GM21390 (cell line): ENCODE results near the gene AGXT2.

Source experiments
- ATAC-seq: cut with Tn5 transposase; IDR thresholded peaks from one replicate; pipeline ENCODE4 v1.9.1; 2021; ENCODE audit not compliant: unreplicated experiment

AGXT2 gene

DNA sequence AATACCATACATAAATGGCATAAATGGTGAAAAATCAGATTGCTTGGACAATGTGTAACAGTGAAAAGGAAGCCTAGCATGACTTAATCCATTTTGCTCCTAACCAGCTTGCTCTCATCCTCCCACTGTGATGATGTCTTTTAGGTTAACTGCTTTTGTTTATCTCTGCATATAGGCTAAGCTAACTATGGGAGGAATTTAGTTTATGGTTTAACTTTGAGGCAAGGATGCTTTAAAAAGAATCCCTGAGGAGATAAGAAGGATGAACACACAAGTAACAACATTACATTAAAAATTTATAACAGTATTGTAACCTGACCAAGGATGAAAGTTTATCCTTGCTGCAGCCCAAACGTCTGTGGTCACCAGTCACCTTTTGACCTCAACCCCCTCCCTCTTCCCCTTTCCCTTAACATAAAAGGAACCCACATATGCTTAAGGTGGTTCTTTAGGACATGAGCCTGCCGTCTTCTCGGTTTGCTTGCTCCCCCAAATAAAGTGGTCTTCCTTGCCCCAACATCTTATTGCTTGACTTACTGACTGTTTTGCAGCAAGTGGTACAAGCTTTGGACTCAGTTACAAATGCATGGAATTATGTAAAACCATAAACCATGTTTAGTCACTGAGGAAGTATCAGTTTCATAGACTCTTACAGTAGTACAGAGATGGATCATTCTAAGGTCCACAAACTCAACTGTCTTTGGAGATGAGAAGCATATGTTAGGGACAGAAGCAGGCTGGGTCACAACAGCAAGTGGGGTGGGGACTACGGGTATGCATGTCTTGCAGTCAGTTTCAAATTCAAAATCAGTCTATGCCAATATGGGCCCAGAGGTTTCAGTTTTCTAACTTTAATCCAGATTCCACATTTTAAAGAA, 31.3 kb downstream of the AGXT2 start:
- ATAC-seq, result peak; percentile 81

DNA sequence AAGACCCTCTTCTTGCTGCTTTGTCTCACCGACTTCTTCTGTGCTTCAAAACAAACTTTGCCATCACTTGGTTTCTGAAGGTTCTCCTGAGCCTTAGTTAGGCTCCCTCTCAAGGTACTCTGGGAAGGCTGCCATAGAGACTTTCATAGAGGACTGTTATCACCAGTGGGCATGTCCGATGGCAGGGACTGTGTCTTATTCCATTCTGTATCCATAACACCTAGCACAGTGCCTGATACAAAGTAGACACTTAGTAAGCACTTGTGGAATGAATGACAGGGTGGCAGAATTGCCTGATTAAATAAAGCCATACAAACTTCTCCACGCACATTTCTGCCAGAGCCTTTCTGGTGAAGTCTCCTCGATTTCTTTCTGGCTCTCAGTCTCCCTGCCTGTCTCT, 32.7 kb downstream of the AGXT2 start:
- no peak for ATAC-seq

DNA sequence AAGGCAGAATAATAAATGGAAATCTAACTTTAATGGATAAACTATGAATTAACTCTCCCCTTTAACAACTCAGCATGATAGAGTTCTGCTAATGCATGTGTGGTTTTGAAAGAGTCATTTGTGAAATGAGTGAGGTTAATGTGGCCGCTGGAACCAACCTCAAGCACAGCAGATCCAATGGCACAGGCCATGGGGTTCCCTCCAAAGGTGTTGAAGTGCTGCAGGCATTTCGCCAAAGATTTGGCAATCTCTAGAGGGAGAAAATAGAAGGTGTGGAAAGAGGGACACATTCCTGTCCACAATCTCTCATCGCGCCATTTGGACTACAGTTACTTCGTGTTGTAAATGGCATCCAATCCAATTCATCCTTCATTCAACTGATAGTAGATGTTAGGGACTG, 35.0 kb downstream of the AGXT2 start:
- no peak for ATAC-seq

DNA sequence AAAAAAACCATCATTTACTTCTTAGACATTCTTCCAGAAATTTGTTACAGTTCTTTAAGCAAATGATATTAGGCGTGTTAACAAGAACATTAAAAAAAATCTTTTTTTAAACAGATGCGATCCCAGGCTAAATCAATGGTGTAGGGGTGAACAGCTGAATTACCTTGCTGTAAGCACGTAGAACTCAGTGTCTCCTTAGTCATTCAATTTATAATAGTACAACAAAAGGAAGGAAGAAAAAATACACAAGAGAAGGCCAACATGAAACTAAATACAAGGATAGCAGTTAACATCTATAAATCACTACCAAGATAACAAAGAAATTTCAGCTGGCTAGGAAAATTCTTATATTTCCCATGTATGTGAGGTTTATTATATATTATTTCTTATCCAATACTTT, 35.4 kb downstream of the AGXT2 start:
- no peak for ATAC-seq

DNA sequence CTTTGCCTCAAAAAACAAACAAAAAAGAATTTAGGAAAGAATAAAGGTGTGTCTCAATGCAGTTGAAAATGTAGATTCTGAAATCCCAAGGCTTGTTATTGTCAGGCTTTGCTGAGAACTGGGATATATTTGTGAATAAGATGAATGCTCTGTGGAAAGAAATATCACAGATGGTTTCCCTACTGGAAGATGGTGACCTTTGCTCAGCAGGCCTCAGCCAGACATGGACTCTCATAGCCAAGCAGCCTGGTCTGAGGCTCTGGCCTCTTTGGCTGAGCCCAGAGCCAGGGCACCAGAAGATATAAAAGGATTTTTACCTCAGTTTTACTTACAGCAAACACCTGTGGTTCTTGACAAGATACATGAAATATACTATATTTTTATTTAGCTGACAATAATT, 37.1 kb downstream of the AGXT2 start:
- no peak for ATAC-seq

DNA sequence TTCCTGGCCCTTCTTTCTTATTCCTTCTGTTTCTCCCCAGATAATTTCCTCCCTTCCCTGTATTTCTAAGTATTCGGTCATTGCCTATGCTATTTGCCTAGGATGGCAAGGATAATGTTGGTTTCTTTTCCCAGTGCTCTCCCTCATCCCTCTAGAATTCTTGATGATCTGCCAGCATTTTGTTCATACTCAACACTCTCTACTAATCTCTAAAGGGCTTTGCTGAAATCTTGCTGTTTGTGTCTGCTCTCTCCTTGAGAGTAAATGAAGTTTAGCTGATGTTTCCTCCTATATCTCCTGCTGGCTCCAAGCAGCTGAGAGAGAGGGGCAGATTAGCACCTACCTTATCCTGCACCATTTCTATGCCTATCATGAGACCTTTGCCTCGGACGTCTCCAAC, 38.1 kb downstream of the AGXT2 start:
- no peak for ATAC-seq

DNA sequence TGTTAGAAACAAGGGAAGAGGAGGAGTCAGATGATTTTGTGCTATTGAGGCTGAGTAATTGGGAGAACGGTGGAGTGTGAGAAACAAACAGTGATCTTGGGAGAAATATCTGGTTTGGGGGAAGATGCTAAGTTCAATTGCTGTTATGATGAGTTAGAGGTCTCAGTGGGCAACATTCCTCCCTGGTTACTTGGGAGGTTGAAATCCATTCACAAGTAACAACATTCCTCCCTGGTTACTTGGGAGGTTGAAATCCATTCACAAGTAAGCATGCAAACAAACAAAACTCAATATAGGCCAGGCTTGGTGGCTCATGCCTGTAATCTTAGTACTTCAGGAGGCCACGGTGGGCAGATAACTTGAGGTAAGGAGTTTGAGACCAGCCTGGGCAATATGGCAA, 38.7 kb downstream of the AGXT2 start:
- ATAC-seq, result no peak

DNA sequence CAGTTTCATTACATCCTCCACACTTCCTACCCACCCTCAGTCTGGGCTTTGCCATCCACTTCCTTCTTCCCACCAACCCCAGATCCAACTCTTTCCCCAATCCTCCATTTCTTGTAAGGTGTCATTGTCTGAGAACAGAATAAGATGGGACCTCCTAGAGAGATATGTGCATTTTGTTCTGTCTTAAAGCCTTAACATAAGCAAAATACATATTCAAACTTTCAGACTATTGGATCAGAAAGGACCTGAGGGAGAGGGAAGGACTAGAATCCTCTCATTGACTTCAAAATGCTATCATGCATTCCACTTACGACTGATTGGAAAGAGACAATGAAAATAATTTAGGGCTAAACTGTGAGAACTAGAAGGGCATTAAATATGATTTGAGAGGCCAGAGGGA, 43.0 kb downstream of the AGXT2 start:
- ATAC-seq, result no peak

DNA sequence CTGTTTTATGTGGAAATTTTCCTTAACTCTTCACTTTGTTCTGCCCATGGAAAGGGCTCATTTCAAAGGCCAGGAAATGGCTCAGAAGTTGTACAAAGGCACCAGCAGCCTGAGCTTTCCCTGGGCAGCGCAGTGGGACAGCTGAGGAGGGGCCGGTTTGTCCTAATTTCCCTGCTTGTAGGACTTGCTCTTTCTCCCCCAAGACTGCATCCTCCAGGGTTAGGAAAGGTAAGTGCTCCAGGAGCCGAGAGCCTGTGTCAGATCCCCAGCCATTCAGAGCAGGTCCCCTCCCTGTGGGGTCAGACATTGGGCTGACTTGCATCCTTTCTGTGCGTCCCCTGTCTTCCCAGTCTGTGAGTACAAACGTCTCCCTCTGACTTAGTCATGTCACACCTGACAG, 43.5 kb downstream of the AGXT2 start:
- ATAC-seq, result no peak

DNA sequence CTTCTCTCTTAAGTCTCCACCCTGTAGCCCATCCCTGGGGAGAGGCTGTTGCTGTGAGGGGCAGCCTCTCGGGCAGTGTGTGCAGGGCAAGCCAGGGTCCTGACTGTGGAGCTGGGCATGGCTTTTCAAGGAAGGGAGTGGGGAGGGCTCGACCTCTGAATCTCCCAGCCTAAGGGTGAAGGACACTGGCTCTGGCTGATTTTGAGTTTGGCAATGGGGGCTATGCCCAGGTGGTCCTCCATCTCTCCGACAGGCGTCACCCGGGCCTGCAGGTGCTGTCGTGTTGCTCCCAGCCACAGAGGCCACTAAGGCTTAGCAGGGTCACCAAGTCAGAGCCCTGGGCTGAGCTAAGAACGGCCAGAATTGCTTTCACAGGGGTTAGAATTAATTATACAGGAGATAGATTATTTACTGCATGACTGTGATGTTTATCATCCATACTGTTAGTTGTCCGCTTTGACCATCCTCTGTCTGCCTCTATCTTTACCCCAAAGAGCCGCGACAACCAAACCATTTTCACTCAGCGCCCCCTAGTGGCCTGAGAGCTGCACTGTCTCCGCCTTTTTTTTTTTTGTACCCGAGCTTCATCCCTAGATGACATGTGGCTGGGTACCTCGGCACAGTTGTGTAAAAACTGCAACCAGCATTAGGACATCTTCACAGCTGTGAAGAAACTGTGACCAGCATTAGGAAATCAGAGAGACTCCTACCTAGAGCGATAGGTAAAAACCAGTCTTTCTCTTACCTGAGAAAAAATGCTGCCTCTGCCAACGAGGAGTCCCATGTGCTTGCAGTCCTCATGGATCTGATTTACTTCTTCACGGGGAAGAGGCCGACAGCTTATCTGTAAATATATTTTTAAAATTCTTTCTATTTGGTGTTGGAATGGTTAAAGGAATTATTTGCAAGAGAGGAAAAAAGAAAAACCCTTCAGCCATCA, 44.5 kb downstream of the AGXT2 start:
- ATAC-seq, result peak; percentile 76

DNA sequence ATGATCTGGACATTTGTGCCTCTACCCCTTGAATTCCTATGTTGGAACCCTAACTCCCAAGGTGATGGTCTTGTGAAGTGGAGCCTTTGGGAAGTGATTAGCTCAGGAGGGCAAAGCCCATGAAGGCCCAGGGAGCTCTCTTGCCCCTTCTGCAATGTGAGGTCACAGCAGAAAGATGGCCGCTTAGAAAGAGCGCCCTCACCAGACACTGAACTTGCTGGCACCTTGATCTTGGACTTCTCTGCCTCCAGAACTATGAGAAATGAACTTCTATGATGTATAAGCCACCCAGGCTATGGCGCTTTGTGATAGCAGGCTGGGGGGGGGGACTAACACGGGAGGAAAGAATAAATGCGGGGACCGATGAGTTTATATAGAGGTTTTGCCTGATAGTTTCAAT, 45.3 kb downstream of the AGXT2 start:
- ATAC-seq, result no peak

DNA sequence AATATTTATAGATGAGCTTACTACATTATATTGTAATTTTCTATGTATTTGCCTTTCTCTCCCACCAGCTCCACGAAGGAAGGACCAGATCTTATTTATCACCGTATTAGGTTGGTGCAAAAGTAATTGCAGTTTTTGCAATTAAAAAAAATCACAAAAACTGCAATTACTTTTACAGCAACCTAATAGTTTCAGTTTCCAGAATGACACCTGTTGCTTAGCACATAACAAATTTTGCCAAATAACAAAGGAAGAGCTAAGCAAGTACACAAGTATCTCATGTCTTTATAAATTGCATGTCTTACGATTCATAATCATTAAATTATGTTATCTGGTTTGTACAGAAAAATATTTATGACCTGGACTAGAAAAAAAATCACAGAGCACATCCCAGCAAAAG, 45.9 kb downstream of the AGXT2 start:
- ATAC-seq, result no peak

DNA sequence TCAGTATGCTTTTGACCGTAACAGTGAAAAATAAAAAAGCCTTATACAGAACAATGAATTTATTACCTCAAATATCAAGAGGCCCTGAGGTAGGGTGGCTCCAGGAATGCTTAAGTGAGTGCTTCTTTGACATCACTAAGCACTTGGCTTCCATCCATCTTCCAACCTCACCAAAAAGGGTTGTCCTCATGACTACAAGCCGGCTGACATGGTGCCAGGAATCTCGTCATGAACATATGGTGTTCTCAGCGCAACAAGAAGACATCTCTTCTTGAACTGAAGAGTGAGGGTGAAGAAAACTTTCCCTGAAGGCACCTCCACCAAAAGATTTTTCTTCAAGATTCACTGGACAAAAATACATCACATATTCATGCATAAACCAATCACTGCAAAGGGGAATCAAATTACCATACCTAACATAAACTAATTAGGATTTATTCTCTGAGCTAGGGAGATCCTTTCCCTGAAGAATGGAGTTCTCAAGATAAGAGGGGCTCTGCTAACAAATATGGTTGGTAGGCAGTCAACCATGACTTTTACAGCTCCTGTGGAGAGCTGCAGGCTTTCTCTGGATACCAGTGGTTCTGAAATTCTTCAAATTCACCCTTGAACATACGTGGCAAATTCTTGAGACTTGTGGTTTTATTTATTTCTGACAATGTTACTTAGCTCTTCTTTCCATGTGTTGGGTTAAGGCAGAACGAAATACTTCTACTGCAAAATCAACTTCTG, 49.5 kb downstream of the AGXT2 start:
- ATAC-seq, result no peak

DNA sequence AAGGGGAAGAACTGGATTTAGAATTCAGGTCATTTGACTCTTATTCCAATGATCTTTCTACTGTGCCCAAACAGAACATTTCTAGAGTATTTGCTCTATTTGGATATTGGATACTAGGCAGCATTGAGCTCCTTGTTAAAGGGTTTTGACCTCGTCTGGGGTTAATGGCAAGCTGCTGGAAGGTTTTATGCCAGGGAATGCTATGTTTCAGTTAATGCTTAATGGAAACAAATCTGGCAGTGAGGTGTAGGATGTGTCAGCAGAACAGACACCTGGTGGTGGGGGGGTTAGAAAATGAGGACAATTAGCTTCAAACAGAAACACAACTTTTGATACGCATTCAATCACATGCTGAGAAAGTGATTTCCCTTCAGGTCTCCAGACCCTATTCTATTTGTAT, 51.5 kb downstream of the AGXT2 start:
- ATAC-seq, result no peak

DNA sequence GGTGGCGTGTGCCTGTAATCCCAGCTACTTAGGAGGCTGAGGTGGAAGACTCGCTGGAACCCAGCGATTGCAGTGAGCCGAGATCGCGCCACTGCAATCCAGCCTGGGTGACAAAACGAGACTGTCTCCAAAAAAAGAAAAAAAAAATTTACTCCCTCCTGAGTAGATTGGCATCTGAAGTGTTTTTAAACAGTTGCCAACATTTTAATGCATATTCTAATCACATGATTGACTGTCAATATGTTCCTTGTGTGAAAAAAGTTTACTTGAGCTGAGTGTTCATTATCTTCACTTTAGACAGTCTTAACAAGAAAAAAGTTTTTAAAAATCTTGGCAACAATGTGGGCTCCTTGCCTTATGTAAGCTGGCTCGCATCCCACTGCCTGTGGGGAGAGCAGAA, 53.8 kb downstream of the AGXT2 start:
- no peak for ATAC-seq

DNA sequence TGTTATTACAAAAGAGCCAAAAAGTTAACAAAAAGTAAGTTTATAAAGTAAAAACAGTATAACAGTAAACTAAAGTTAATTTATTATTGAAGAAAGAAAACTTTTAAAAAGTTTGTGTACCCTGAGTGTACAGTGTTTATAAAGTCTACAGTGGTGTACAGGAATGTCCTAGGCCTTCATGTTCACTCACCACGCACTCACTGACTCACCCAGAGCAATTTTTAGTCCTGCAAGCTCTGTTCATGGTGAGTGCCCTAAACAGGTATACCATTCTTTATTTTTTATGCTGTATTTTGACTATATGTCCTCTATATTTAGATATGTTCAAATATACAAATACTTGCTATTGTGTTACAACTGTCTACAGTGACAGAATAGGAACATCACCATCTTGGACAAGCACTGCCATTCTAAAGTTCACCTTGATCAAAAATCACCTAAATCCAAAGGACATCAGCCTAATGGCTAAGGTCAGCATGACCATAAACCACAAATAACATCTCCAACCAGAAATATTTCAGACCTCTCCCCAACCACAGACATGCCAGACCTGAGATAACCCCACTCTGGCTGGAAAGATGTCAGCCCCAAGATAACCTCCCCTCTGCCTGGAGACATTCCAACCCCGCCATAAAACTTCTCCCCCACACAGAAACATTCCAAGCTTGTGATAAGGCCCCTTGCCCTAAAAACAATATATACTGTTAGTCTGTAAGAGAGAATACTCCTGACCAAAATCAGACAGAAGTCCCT, 56.1 kb downstream of the AGXT2 start:
- no peak for ATAC-seq

DNA sequence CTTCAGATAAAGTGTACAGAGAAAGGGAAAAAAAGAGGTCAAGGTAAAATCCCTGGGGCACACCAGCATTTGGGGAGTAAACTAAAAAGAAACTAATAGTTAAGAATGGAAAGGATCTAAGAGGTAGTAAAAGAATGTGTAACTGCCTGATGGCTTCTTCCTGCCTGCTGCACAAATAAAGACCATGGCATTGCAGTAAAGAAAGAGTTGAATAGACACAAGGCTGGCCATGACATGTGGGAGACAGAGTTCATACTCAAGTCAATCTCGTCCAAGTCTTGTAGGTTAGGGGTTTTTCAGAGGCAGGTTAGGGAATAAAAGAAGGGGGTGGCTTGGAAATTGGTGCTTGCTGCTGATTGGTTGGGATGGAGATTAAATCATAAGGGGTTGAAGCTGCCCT, 60.8 kb downstream of the AGXT2 start:
- no peak for ATAC-seq

DNA sequence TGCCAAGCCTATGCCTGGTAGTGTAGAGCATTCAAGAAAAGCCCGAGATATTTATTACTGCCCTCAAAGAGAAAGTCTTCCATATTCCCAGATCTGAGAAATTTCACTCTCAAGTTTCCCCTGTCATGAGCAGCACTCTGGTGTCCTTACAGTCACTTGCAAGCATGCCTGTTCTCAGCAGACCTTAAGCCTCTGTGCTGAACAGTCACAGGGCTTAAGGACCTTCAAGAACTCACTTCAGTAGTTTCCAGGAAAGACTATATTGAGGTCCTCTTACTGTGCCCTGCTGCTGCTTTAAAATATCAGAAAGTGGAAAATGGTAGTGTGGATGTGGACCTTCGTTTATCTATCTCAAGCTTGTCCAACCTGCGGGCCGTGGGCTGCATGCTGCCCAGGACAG, 64.9 kb downstream of the AGXT2 start:
- no peak for ATAC-seq

DNA sequence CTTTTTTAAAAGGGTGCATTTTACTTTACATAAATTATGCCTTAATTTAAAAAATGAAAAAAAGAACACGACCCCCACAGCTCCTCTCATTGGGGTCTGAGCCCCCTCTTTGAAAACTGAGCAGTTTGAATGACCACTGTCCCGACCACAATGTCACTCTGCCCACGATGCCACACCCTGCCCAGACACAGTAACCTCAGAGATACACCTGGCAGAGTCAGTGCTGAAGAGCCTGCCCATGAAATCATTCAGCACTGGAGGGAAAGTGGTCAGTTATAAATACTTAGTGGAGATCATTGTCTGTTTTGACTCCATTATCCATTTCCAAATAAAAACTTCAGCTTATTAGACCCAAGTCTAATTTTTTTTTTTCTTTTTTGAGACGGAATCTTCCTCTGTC, 69.1 kb downstream of the AGXT2 start:
- no peak for ATAC-seq

DNA sequence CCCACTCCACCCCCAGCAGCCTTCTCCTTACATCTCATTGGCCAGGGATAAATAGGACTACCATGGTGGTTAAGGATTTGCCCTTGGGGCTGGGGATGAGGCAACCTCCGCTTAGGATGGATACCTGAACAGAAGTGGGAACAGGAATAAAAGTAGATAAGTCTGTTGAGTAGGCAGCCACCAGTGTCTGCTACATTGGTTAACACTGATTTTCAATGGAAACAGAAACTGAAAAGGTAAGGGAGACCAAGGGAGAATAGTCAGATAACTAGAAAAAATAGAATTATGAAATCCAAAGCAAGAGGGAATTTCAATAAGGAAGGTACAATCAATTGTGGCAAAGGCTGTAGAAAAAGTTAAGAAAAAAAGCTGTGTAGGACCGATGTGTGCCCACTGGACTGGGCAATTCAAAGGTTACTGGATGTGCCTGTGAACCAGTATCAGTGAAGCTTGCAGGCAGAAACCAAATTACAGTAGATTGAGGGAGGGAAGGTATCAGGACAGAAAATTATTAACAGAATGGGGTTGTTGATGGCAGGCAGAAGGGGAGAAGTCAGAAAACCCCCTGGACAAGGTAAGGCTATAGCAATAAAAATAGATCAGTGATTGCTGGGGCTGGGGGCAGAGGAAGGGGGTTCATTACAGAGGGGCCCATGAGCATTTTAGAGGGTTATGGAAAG, 69.7 kb downstream of the AGXT2 start:
- peak; percentile 81 for ATAC-seq
